Measurements from ENCODE around the gene PHF23. TPM values are rescaled to one million over a fixed set of nuclear protein-coding genes. Genes with fewer than 3 reads are reported as not detected.

PHF23 gene
- total RNA-seq, 1 experiment from 2014 or later, result 32.7 TPM

- Histone ChIP-seq H2AFZ (ENCODE audit: low read length) (peak within 1 kb of the TSS; percentile 80), H3K9me2 (replicated peaks; ENCODE audit: low read length) (no peaks in the 10 kb centered on the region), H3K27me3 (ENCODE audit: low read length) (no peaks in the 10 kb centered on the region), H3K4me2 (ENCODE audit: low read length) (peak within 1 kb of the TSS; percentile 99), H3K79me2 (ENCODE audit: low read length) (peaks cover 50% of the 10 kb centered on the region), H3K4me3 (ENCODE audit: low read length) (peak within 1 kb of the TSS; percentile 86), H3K9me3 (ENCODE audit: low read length) (no peaks in the 10 kb centered on the region), H4K20me1 (ENCODE audit: low read length) (no peaks in the 10 kb centered on the region), H3K36me3 (ENCODE audit: low read depth, low read length) (peaks cover 9% of the 10 kb centered on the region; the same call in 1 of the 2 replicates), H3K9ac (ENCODE audit: low read length) (peak within 1 kb of the TSS; percentile 89), H3K27ac (ENCODE audit: low read length) (peak within 1 kb of the TSS; percentile 69), H3K4me1 (ENCODE audit: insufficient read depth, low read length) (peaks cover 21% of the 10 kb centered on the region), H3F3A (ENCODE audit: low read length, unreplicated experiment) (no peaks in the 10 kb centered on the region)
- DNase-seq (peak; percentile 80), ATAC-seq (peak; percentile 23)
- TF ChIP-seq, protein P1, sequence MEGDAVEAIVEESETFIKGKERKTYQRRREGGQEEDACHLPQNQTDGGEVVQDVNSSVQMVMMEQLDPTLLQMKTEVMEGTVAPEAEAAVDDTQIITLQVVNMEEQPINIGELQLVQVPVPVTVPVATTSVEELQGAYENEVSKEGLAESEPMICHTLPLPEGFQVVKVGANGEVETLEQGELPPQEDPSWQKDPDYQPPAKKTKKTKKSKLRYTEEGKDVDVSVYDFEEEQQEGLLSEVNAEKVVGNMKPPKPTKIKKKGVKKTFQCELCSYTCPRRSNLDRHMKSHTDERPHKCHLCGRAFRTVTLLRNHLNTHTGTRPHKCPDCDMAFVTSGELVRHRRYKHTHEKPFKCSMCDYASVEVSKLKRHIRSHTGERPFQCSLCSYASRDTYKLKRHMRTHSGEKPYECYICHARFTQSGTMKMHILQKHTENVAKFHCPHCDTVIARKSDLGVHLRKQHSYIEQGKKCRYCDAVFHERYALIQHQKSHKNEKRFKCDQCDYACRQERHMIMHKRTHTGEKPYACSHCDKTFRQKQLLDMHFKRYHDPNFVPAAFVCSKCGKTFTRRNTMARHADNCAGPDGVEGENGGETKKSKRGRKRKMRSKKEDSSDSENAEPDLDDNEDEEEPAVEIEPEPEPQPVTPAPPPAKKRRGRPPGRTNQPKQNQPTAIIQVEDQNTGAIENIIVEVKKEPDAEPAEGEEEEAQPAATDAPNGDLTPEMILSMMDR (conservative IDR thresholded peaks at IDR 0.05; ENCODE audit: low read depth, low read length), result no peak
- TF ChIP-seq EZH2 (IDR thresholded peaks at IDR 0.05; ENCODE audit: low read length, unreplicated experiment) (no peak), EZH2phosphoT487 (IDR thresholded peaks at IDR 0.05; ENCODE audit: borderline replicate concordance, low read length) (no peak)
- POLR2A ChIA-PET (ENCODE audit: unreplicated experiment), result interaction anchor here (0.6 kb wide), 3 partner anchors 21 to 444 kb away, joined by 6 to 11 read pairs (median 9); partner anchors contain the start of gene POLR2A
- CTCF ChIA-PET, result interaction anchor here (0.6 kb wide), 2 partner anchors 35 to 39 kb away, joined by 3 read pairs; partner anchors contain the start of gene SLC2A4
- BruUV-seq (replicated peaks), result TSS peak; percentile 76
- intact Hi-C loops (cut with micrococcal nuclease), result loop anchor here (5.0 kb wide), 1 partner anchor 65 kb away; the partner anchor contains the start of gene EIF5A
Measured at GRCh38 chr17:7241783-7242716, 2.8 kb upstream of the PHF23 start, which contains the start of gene GABARAP. Gene GABARAP, minus strand, starts transcription at chr17:7242449. Its CDS starts 119 bp downstream, at chr17:7242330.

GRCh38 chr17:7241090-7241733 lies 2.0 kb upstream of the PHF23 start:
- Histone ChIP-seq H3K9ac (ENCODE audit: low read length) (peak overlapping the region; percentile 89), H3K4me2 (ENCODE audit: low read length) (peak overlapping the region; percentile 99), H3K9me2 (replicated peaks; ENCODE audit: low read length) (no peaks in the 10 kb centered on the region), H3F3A (ENCODE audit: low read length, unreplicated experiment) (no peaks in the 10 kb centered on the region), H2AFZ (ENCODE audit: low read length) (0 out of 2 replicates have a peak overlapping the region, but pooled peaks have one; percentile 80), H3K4me1 (ENCODE audit: insufficient read depth, low read length) (peaks cover 23% of the 10 kb centered on the region), H3K9me3 (ENCODE audit: low read length) (no peaks in the 10 kb centered on the region), H3K27ac (ENCODE audit: low read length) (peak overlapping the region; percentile 69), H3K79me2 (ENCODE audit: low read length) (peaks cover 51% of the 10 kb centered on the region), H3K36me3 (ENCODE audit: low read depth, low read length) (peaks cover 9% of the 10 kb centered on the region; the same call in 1 of the 2 replicates), H4K20me1 (ENCODE audit: low read length) (no peaks in the 10 kb centered on the region), H3K27me3 (ENCODE audit: low read length) (no peaks in the 10 kb centered on the region), H3K4me3 (ENCODE audit: low read length) (peak overlapping the region; percentile 86)
- CTCF ChIA-PET, result interaction anchor here (0.6 kb wide), 1 partner anchor 40 kb away, joined by 3 read pairs; the partner anchor contains the start of gene SLC2A4
- no peak for DNase-seq
- ATAC-seq, result no peak
- no TSS peak for BruUV-seq (replicated peaks)
- TF ChIP-seq EZH2phosphoT487 (IDR thresholded peaks at IDR 0.05; ENCODE audit: borderline replicate concordance, low read length) (no peak), EZH2 (IDR thresholded peaks at IDR 0.05; ENCODE audit: low read length, unreplicated experiment) (no peak)
- TF ChIP-seq, protein P1 (conservative IDR thresholded peaks at IDR 0.05; ENCODE audit: low read depth, low read length), result no peak
- POLR2A ChIA-PET (ENCODE audit: unreplicated experiment), result interaction anchor here (0.6 kb wide), 1 partner anchor 20 kb away, joined by 9 read pairs; no protein-coding TSS in a partner anchor
- intact Hi-C loops (cut with micrococcal nuclease), result loop anchor here (5.0 kb wide), 1 partner anchor 66 kb away; the partner anchor contains the start of gene EIF5A
